ENCODE results near the gene USP5. TPM values are rescaled to one million over a fixed set of nuclear protein-coding genes. Genes with fewer than 3 reads are reported as not detected.

USP5 gene
- total and polyA plus RNA-seq, 2 donors (not counting 1 experiment from before 2014, with no cell fraction given) = 35.1 to 59.7 TPM

GRCh38 chr12:6823182-6824084, 28.5 kb upstream of the USP5 start:
- no peak for ATAC-seq (ENCODE audit: low read depth)
- Mint-ChIP-seq H3K9me3 (ENCODE audit: insufficient read depth) (no peaks in the 10 kb centered on the region), H3K27me3 (peaks cover 66% of the 10 kb centered on the region), H3K27ac (no peak overlapping the region), H3K4me3 (no peak overlapping the region), H3K4me1 (peaks cover 22% of the 10 kb centered on the region)
- Histone ChIP-seq H3K27ac (ENCODE audit: low read length in 2 of 2) (no peak overlapping the region), H3K4me2 (replicated peaks; ENCODE audit: low read depth, low read length, poor library complexity, severe bottlenecking) (no peak overlapping the region), H3K4me1 (ENCODE audit: control insufficient read depth in 2 of 2, insufficient read depth in 2 of 2, low read length in 2 of 2) (peaks cover 26 to 28% of the 10 kb centered on the region in 2 donors), H3K4me3 (ENCODE audit: control extremely low read depth in 1 of 5, extremely low read depth in 1 of 5, insufficient read depth in 1 of 5, low read depth in 2 of 5, low read length in 4 of 5) (no peak overlapping the region), H3K9me3 (ENCODE audit: control extremely low read depth in 1 of 3, control insufficient read depth in 2 of 3, insufficient read depth in 1 of 3, low read length in 2 of 3) (peaks cover 0 to 13% (median 0%) of the 10 kb centered on the region in 3 donors), H3K79me2 (ENCODE audit: control insufficient read depth, insufficient read depth, low read length) (no peaks in the 10 kb centered on the region), H2AFZ (ENCODE audit: insufficient read depth, low read depth, low read length, poor library complexity, severe bottlenecking) (no peak overlapping the region), H3K9ac (ENCODE audit: low read length) (no peak overlapping the region), H3K36me3 (replicated peaks in 1 of 2; ENCODE audit: control extremely low read depth in 1 of 2, control insufficient read depth in 1 of 2, extremely low read depth in 1 of 2, insufficient read depth in 2 of 2, low read length in 1 of 2) (no peaks in the 10 kb centered on the region), H3K27me3 (replicated peaks in 1 of 4; ENCODE audit: control extremely low read depth in 1 of 4, control insufficient read depth in 3 of 4, insufficient read depth in 4 of 4, low read length in 3 of 4) (peaks cover 0 to 71% (median 31%) of the 10 kb centered on the region in 4 experiments), H4K20me1 (ENCODE audit: control insufficient read depth, insufficient read depth, low read length, poor library complexity, severe bottlenecking) (no peaks in the 10 kb centered on the region)
- no peak for DNase-seq
- intact Hi-C loops (cut with micrococcal nuclease) = loop anchor here (2.0 kb wide), 1 partner anchor 261 kb away; no protein-coding TSS in a partner anchor
- TF ChIP-seq EZH2 (IDR thresholded peaks at IDR 0.05; ENCODE audit: borderline replicate concordance, insufficient read depth, low read depth, low read length, poor library complexity, severe bottlenecking) (no peak), CTCF (IDR thresholded peaks at IDR 0.05) (no peak)
- POLR2A ChIA-PET = no interaction called here
- 84% methylated on average over 9 of the region's 12 CpGs for WGBS (ENCODE audit: insufficient coverage)
- CTCF ChIA-PET = interaction anchor here (0.5 to 6.2 kb wide), 5 partner anchors 10 to 160 kb away, joined by 3 to 33 read pairs (median 6); partner anchors contain the start of gene MLF2

All from B cell (primary cell).